Ishikawa (cell line): ENCODE measurements around the gene CDC20.

Experiments
- CEBPB ChIP-seq: IDR thresholded peaks from 2 replicates; pipeline ENCODE4 v1.6.1; 2012
- CREB1 ChIP-seq: IDR thresholded peaks from 2 replicates; pipeline ENCODE4 v1.6.1; 2012; ENCODE audit warnings: low read depth
- EGR1 ChIP-seq: IDR thresholded peaks from 2 replicates; pipeline ENCODE4 v1.6.1; 2012
- EP300 ChIP-seq: IDR thresholded peaks from 2 replicates; pipeline ENCODE4 v1.6.1; 2012; ENCODE audit warnings: borderline replicate concordance
- FOXM1 ChIP-seq: IDR thresholded peaks from 2 replicates; pipeline ENCODE4 v1.6.1; 2012; ENCODE audit warnings: low read depth, borderline replicate concordance
- NFIC ChIP-seq: IDR thresholded peaks from 2 replicates; pipeline ENCODE4 v1.6.1; 2012
- RAD21 ChIP-seq: IDR thresholded peaks from 2 replicates; pipeline ENCODE4 v1.6.1; 2012; ENCODE audit warnings: low read depth
- TAF1 ChIP-seq: IDR thresholded peaks from 2 replicates; pipeline ENCODE4 v1.6.1; 2012; ENCODE audit warnings: low read depth, mild to moderate bottlenecking
- TCF12 ChIP-seq: IDR thresholded peaks from 2 replicates; pipeline ENCODE4 v1.6.1; 2012; ENCODE audit warnings: low read depth
- TEAD4 ChIP-seq: IDR thresholded peaks from 2 replicates; pipeline ENCODE4 v1.6.1; 2012
- YY1 ChIP-seq: IDR thresholded peaks from 2 replicates; pipeline ENCODE4 v1.6.1; 2012; ENCODE audit warnings: low read depth
- ZBTB7A ChIP-seq: IDR thresholded peaks from 2 replicates; pipeline ENCODE4 v1.6.1; 2012; ENCODE audit warnings: low read depth
- TF ChIP-seq, protein P1 (sequence below): IDR thresholded peaks from 2 replicates; pipeline ENCODE4 v1.6.1; 2012
- TF ChIP-seq, protein P2 (sequence below): IDR thresholded peaks from 2 replicates; pipeline ENCODE4 v1.6.1; 2012
- TF ChIP-seq, protein P3 (sequence below): IDR thresholded peaks from 2 replicates; pipeline ENCODE4 v1.6.1; 2012; ENCODE audit warnings: low read depth, mild to moderate bottlenecking

Gene CDC20

GRCh38 chr1:43334453-43335205 lies 24.2 kb upstream of the CDC20 start:
- TF ChIP-seq, protein P1, sequence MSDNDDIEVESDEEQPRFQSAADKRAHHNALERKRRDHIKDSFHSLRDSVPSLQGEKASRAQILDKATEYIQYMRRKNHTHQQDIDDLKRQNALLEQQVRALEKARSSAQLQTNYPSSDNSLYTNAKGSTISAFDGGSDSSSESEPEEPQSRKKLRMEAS: no peak
- peak; percentile 4; the same call in 1 of the 2 replicates for TF ChIP-seq RAD21

- TF ChIP-seq TAF1 (no peak), FOXM1 (no peak), CREB1 (no peak), YY1 (no peak), ZBTB7A (no peak), EP300 (no peak), EGR1 (no peak), RAD21 (no peak), TEAD4 (no peak), CEBPB (no peak), NFIC (no peak), TCF12 (no peak)
- TF ChIP-seq, protein P1: no peak
- TF ChIP-seq, protein P2, sequence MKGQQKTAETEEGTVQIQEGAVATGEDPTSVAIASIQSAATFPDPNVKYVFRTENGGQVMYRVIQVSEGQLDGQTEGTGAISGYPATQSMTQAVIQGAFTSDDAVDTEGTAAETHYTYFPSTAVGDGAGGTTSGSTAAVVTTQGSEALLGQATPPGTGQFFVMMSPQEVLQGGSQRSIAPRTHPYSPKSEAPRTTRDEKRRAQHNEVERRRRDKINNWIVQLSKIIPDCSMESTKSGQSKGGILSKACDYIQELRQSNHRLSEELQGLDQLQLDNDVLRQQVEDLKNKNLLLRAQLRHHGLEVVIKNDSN: no peak
- TF ChIP-seq, protein P3, sequence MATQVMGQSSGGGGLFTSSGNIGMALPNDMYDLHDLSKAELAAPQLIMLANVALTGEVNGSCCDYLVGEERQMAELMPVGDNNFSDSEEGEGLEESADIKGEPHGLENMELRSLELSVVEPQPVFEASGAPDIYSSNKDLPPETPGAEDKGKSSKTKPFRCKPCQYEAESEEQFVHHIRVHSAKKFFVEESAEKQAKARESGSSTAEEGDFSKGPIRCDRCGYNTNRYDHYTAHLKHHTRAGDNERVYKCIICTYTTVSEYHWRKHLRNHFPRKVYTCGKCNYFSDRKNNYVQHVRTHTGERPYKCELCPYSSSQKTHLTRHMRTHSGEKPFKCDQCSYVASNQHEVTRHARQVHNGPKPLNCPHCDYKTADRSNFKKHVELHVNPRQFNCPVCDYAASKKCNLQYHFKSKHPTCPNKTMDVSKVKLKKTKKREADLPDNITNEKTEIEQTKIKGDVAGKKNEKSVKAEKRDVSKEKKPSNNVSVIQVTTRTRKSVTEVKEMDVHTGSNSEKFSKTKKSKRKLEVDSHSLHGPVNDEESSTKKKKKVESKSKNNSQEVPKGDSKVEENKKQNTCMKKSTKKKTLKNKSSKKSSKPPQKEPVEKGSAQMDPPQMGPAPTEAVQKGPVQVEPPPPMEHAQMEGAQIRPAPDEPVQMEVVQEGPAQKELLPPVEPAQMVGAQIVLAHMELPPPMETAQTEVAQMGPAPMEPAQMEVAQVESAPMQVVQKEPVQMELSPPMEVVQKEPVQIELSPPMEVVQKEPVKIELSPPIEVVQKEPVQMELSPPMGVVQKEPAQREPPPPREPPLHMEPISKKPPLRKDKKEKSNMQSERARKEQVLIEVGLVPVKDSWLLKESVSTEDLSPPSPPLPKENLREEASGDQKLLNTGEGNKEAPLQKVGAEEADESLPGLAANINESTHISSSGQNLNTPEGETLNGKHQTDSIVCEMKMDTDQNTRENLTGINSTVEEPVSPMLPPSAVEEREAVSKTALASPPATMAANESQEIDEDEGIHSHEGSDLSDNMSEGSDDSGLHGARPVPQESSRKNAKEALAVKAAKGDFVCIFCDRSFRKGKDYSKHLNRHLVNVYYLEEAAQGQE: no peak
Observed at GRCh38 chr1:43337588-43337987, 21.2 kb upstream of the CDC20 start, which contains the start of gene MPL. MPL (plus strand) TSS chr1:43337818; CDS start chr1:43337849, 31 bp downstream.

- TF ChIP-seq, protein P1: no peak
- no peak for TF ChIP-seq FOXM1
- no peak for TF ChIP-seq TEAD4
- TF ChIP-seq, protein P3: no peak
- no peak for TF ChIP-seq TAF1
- TF ChIP-seq CEBPB: no peak
- TF ChIP-seq YY1: no peak
- no peak for TF ChIP-seq NFIC
- no peak for TF ChIP-seq TCF12
- no peak for TF ChIP-seq EP300
- no peak for TF ChIP-seq CREB1
- no peak for TF ChIP-seq RAD21
- TF ChIP-seq ZBTB7A: no peak
- no peak for TF ChIP-seq EGR1
- TF ChIP-seq, protein P2: no peak
Observed at GRCh38 chr1:43338001-43338400, 20.8 kb upstream of the CDC20 start.

DNA sequence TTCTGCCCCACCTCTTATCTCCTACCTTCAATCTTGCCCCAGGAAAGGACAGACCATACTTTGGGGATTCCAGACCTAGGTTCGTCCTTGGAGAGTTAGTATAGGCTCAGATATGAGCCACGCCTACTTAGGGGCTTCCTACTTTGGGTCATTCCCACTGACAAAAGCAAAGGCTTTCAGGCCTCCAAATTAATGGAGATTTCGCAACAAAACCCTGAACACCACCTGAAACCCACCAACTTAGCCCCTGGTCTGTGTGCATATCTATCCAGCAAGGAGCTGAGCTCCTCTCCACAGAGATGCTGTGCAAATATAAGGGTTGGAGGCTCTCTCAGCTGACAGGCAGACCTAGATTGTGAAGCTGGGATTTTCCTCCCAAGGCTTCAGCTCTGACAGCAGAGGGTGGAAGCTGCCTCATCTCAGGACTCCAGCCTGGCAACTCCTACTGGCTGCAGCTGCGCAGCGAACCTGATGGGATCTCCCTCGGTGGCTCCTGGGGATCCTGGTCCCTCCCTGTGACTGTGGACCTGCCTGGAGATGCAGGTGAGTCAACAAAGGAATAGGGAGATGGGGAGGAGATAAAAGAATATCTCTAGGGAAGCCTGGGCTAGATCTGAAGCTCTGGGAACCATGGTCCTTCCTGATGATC lies 19.1 kb upstream of the CDC20 start:
- TF ChIP-seq, protein P3: no peak
- TF ChIP-seq NFIC (no peak), TAF1 (no peak), EP300 (no peak), CEBPB (no peak), RAD21 (no peak), CREB1 (no peak), TCF12 (no peak)
